OCI-LY7 (cell line): ENCODE data around the gene CMC1. TPM values are rescaled to one million over a fixed set of nuclear protein-coding genes. Genes with fewer than 3 reads are reported as not detected.

Experiments
- BruUV-seq: library from RNA; stranded (reverse); fragments of 400-500 nt; replicated peaks from 2 replicates; lab custom pipeline; 2021; lab: Mats Ljungman, UMichigan
- CTCF ChIA-PET: fragments of 300-600 bp; sonication (Branson Sonifier 250); formaldehyde crosslinking; loops from one replicate; lab custom pipeline; 2022; ENCODE audit warnings: antibody characterized with exemption; ENCODE audit not compliant: unreplicated experiment; lab: Charles Lee
- POLR2A ChIA-PET: fragments of 300-600 bp; sonication (Branson Sonifier 250); formaldehyde crosslinking; loops from one replicate; lab custom pipeline; 2022; ENCODE audit warnings: antibody characterized with exemption; lab: Charles Lee
- DNase-seq: peaks from one replicate; pipeline ENCODE4 v3.0.0-alpha.2; 2015; ENCODE audit warnings: low spot score
- H2AFZ ChIP-seq: fragments of 200-600 bp; sonication (generic), shearing (Covaris generic); 2 replicates; pipeline ENCODE4 v1.6.1; 2014; ENCODE audit warnings: mild to moderate bottlenecking, antibody characterized with exemption, low read length, moderate library complexity
- H3K27ac ChIP-seq: fragments of 200-600 bp; sonication (generic); 2 replicates; pipeline ENCODE4 v1.5.1; 2014; ENCODE audit warnings: mixed run types, low read depth, mild to moderate bottlenecking, moderate library complexity, low read length, inconsistent platforms; ENCODE audit not compliant: poor library complexity, severe bottlenecking
- H3K36me3 ChIP-seq: fragments of 200-600 bp; sonication (generic); 2 replicates; pipeline ENCODE4 v1.6.1; 2014; ENCODE audit warnings: mild to moderate bottlenecking, antibody characterized with exemption, low read length, moderate library complexity, mixed read lengths; ENCODE audit not compliant: insufficient read depth
- H3K4me1 ChIP-seq: fragments of 200-600 bp; sonication (generic); 2 replicates; pipeline ENCODE4 v1.5.1; 2014; ENCODE audit warnings: mild to moderate bottlenecking, low read length; ENCODE audit not compliant: insufficient read depth, poor library complexity, severe bottlenecking
- H3K4me2 ChIP-seq: fragments of 200-600 bp; sonication (generic); 2 replicates; pipeline ENCODE4 v1.6.1; 2014; ENCODE audit warnings: mild to moderate bottlenecking, low read length
- H3K4me3 ChIP-seq: fragments of 200-600 bp; sonication (generic); 2 replicates; pipeline ENCODE4 v1.5.1; 2014; ENCODE audit warnings: mild to moderate bottlenecking, low read depth, low read length; ENCODE audit not compliant: poor library complexity, severe bottlenecking
- H3K79me2 ChIP-seq: fragments of 200-600 bp; sonication (generic); 2 replicates; pipeline ENCODE4 v1.6.1; 2016; ENCODE audit warnings: low read depth, mild to moderate bottlenecking, low read length, moderate library complexity, mixed read lengths; ENCODE audit not compliant: insufficient read depth
- H3K9me2 ChIP-seq: fragments of 200-600 bp; sonication (generic); 2 replicates; pipeline ENCODE4 v1.6.1; 2016; ENCODE audit warnings: mild to moderate bottlenecking, low read length, mixed read lengths; ENCODE audit not compliant: insufficient read depth
- H3K9me3 ChIP-seq: fragments of 200-600 bp; sonication (generic); 2 replicates; pipeline ENCODE4 v1.6.1; 2014; ENCODE audit warnings: mild to moderate bottlenecking, mixed run types, low read length, mixed read lengths
- H4K20me1 ChIP-seq: fragments of 200-600 bp; sonication (generic); 2 replicates; pipeline ENCODE4 v1.6.1; 2014; ENCODE audit warnings: mild to moderate bottlenecking, antibody characterized with exemption, low read length, moderate library complexity, mixed read lengths; ENCODE audit not compliant: insufficient read depth
- CTCF ChIP-seq: fragments of 200-600 bp; sonication (generic); conservative IDR thresholded peaks from 2 replicates; pipeline ENCODE4 v1.5.1; 2014; ENCODE audit warnings: mild to moderate bottlenecking, antibody characterized with exemption, low read length, moderate library complexity, mixed read lengths
- EZH2phosphoT487 ChIP-seq: fragments of 200-600 bp; sonication (generic); IDR thresholded peaks from 2 replicates; pipeline ENCODE4 v1.6.1; 2018; ENCODE audit warnings: low read depth, borderline replicate concordance, mild to moderate bottlenecking, mixed run types, antibody characterized with exemption, low read length, moderate library complexity, mixed read lengths
- intact Hi-C: fragments of 100-400 bp; cut with micrococcal nuclease; formaldehyde crosslinking; loops from one replicate; pipeline ENCODE4 v1.10.0; 2022; ENCODE audit not compliant: unreplicated experiment
- total RNA-seq, 2 experiments: library from RNA; depleted of rRNA in 1 of 2; stranded (reverse); fragments of >200 nt in 1 of 2; shearing (Covaris generic) in 1 of 2; gene quantifications; 2 replicates each; pipeline ENCODE4 v1.2.3, GENCODE V29; 2014 to 2022

CMC1 gene
- total RNA-seq, 2 experiments from 2014 or later = 12.1 to 26.9 TPM

- Histone ChIP-seq H3K4me3 (no peak overlapping the region), H3K27ac (no peak overlapping the region), H3K79me2 (no peaks in the 10 kb centered on the region), H4K20me1 (no peaks in the 10 kb centered on the region; the same call in 1 of the 2 replicates), H3K4me1 (no peaks in the 10 kb centered on the region), H2AFZ (no peak overlapping the region), H3K9me2 (no peaks in the 10 kb centered on the region), H3K9me3 (no peaks in the 10 kb centered on the region), H3K36me3 (peaks cover 71% of the 10 kb centered on the region), H3K4me2 (no peak overlapping the region)
- BruUV-seq = no TSS peak
- CTCF ChIA-PET = no interaction called here
- no peak for TF ChIP-seq EZH2phosphoT487
- TF ChIP-seq CTCF = no peak
- DNase-seq = no peak
- intact Hi-C loops = no loop called here
- POLR2A ChIA-PET = interaction anchor here (0.5 to 2.1 kb wide), 6 partner anchors 10 to 610 kb away, joined by 3 to 7 read pairs (median 4); partner anchors contain the start of genes AZI2 and ZCWPW2
Observed at GRCh38 chr3:28322464-28322863, 81.0 kb downstream of the CMC1 start.

- POLR2A ChIA-PET = interaction anchor here (0.7 to 1.9 kb wide), 6 partner anchors 11 to 33 kb away, joined by 3 to 7 read pairs (median 4); no protein-coding TSS in a partner anchor
- BruUV-seq = no TSS peak
Observed at GRCh38 chr3:28326458-28326926, 85.1 kb downstream of the CMC1 start.

More at GRCh38 chr3:28326458-28326926, 85.1 kb downstream of the CMC1 start:
- DNase-seq = no peak
- H2AFZ ChIP-seq = no peak overlapping the region
- no peak overlapping the region for H3K27ac ChIP-seq
- CTCF ChIA-PET = no interaction called here
- intact Hi-C loops = loop anchor here (5.0 kb wide), 1 partner anchor 614 kb away; no protein-coding TSS in a partner anchor
- peaks cover 72% of the 10 kb centered on the region for H3K36me3 ChIP-seq
- H3K4me3 ChIP-seq = no peak overlapping the region
- H3K79me2 ChIP-seq = no peaks in the 10 kb centered on the region
- no peaks in the 10 kb centered on the region for H3K9me2 ChIP-seq
- no peaks in the 10 kb centered on the region for H3K9me3 ChIP-seq
- H3K4me1 ChIP-seq = no peaks in the 10 kb centered on the region
- H3K4me2 ChIP-seq = no peak overlapping the region
- H4K20me1 ChIP-seq = no peaks in the 10 kb centered on the region; the same call in 1 of the 2 replicates
- TF ChIP-seq EZH2phosphoT487 = no peak
- TF ChIP-seq CTCF = no peak
